DMS53 treated with DMSO at 0.1 percent for 48 hours (cell line): Measurements from ENCODE around the gene HDAC8.
"Not testable (repeated sequence)": the region's sequence is repeated elsewhere in the genome, so short reads cannot be mapped to it uniquely, and the experiment has no call there.

Source experiments
- DNase-seq: peaks from one replicate; lab custom pipeline; 2025; ENCODE audit not compliant: unreplicated experiment; lab: John Stamatoyannopoulos, UW

Gene HDAC8

GRCh38 chrX:72326605-72327300 lies 245.9 kb downstream of the HDAC8 start:
- no peak for DNase-seq

GRCh38 chrX:72319651-72320050 lies 253.0 kb downstream of the HDAC8 start:
- not testable (repeated sequence) for DNase-seq

- DNase-seq, result no peak
Observed at GRCh38 chrX:72317139-72317538, 255.5 kb downstream of the HDAC8 start.

- DNase-seq, result peak; percentile 31
Observed at GRCh38 chrX:72316408-72317110, 256.1 kb downstream of the HDAC8 start.

- DNase-seq, result no peak
Observed at GRCh38 chrX:72314881-72315280, 257.8 kb downstream of the HDAC8 start.

- no peak for DNase-seq
Observed at GRCh38 chrX:72313707-72314641, 258.7 kb downstream of the HDAC8 start.

GRCh38 chrX:72312311-72312940 lies 260.2 kb downstream of the HDAC8 start:
- DNase-seq, result no peak

GRCh38 chrX:72309297-72310071 lies 263.2 kb downstream of the HDAC8 start:
- no peak for DNase-seq

GRCh38 chrX:72308566-72309296 lies 263.9 kb downstream of the HDAC8 start:
- peak; percentile 38 for DNase-seq

GRCh38 chrX:72308209-72308565 lies 264.5 kb downstream of the HDAC8 start:
- DNase-seq, result no peak

GRCh38 chrX:72307646-72308051 lies 265.0 kb downstream of the HDAC8 start:
- no peak for DNase-seq

GRCh38 chrX:72306851-72307645 lies 265.6 kb downstream of the HDAC8 start:
- peak; percentile 56 for DNase-seq

- no peak for DNase-seq
Observed at GRCh38 chrX:72306085-72306801, 266.4 kb downstream of the HDAC8 start.

- DNase-seq, result no peak
Observed at GRCh38 chrX:72305286-72306084, 267.2 kb downstream of the HDAC8 start, which contains the start of gene CITED1. TSS of gene CITED1 (minus strand) at chrX:72305914. CDS start at chrX:72302869, 3,045 bp downstream.

GRCh38 chrX:72304877-72305276 lies 267.8 kb downstream of the HDAC8 start:
- DNase-seq, result no peak

GRCh38 chrX:72301781-72302180 lies 270.9 kb downstream of the HDAC8 start:
- DNase-seq, result no peak

GRCh38 chrX:72299891-72300630 lies 272.6 kb downstream of the HDAC8 start:
- no peak for DNase-seq
